ENCODE results near the gene TBX18.

The TBX18 gene

DNA sequence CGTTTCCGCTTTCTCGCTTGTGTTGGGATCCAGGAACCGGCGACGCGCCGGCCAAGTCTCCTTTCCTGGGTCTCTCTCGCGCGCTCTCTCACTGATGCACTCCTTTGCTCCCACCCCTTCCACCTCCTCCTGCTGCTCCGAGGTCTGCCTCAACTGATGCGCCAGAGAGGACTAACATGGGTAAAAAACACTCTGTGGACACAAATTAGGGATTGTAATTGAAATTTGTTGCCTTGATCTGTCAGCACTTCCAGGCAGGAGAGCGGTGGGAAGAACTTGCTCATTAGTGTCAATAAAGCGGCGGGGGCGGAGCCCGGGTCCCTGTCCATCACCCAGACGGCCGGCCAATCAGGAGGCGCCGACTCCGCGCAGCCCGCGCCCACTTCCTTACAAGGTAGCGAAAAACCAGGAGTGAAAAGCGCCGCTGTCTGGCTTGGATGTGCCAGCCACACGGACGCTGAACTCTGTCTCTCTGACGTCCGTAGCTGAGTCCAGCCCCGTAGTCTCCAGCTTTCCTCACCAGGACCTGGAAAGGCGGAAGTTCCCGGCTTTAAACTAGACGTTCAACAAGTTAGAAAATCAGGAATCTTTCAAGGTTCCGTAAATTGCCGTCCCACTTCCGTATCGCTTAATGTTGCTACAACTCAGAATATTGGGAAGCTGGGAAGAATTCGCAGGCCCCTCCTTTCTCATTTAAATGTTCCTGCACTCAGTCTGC, at the start of gene TBX18:
TSS of gene TBX18 (minus strand) at position 267 of the 718 bp plus-strand sequence. CDS start 417 bp downstream, outside the sequence.
- TF ChIP-seq, protein P1, sequence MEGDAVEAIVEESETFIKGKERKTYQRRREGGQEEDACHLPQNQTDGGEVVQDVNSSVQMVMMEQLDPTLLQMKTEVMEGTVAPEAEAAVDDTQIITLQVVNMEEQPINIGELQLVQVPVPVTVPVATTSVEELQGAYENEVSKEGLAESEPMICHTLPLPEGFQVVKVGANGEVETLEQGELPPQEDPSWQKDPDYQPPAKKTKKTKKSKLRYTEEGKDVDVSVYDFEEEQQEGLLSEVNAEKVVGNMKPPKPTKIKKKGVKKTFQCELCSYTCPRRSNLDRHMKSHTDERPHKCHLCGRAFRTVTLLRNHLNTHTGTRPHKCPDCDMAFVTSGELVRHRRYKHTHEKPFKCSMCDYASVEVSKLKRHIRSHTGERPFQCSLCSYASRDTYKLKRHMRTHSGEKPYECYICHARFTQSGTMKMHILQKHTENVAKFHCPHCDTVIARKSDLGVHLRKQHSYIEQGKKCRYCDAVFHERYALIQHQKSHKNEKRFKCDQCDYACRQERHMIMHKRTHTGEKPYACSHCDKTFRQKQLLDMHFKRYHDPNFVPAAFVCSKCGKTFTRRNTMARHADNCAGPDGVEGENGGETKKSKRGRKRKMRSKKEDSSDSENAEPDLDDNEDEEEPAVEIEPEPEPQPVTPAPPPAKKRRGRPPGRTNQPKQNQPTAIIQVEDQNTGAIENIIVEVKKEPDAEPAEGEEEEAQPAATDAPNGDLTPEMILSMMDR (conservative IDR thresholded peaks at IDR 0.05; ENCODE audit: control insufficient read depth, insufficient read depth, low read depth, low read length) = no peak
- H3K4me3 ChIP-seq (ENCODE audit: control insufficient read depth, low read depth, low read length) = peak within 1 kb of the TSS; percentile 90
- peak; percentile 99 for DNase-seq (ENCODE audit: low read depth)

DNA sequence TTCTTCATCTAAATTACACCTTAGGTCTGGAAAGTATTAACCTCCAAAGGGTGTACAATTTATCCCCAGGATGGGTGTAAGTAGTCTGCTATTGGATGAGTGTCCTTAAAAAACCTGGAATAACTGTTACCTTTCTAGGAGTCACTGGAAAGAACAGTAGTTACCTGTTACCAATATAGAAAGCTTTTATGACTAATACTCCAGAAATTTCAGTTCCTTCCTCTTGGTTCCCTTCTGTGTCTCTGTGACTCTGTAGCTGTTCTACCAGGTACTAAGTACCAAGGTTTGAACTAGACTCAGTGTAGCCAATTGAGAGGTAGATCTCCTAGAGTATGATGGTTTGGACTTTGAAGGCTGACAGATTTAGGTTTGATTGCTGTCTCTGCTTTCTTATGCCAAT, 47.0 kb upstream of the TBX18 start:
- TF ChIP-seq, protein P1 (conservative IDR thresholded peaks at IDR 0.05; ENCODE audit: control insufficient read depth, insufficient read depth, low read depth, low read length) = no peak
- DNase-seq (ENCODE audit: low read depth) = no peak
- H3K4me3 ChIP-seq (ENCODE audit: control insufficient read depth, low read depth, low read length) = no peak overlapping the region

DNA sequence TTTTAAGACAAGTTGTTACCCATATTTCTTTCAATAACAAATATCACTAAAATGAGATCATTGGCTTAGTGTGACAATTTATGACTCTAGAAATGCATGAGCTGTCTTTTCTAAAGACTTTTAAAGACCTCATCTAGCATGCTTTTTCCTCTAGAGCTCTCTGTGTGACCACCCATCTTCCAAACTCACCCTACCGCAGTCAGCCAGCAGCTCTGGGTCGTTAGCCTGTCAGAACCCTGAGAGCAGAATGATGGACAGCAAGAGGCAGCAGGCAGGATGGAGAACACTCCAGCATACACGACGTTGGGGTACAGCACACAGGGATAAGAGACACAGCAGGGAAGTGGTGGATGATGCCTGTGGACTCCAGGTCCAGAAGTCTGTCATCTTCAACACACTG, 45.1 kb upstream of the TBX18 start:
- H3K4me3 ChIP-seq (ENCODE audit: control insufficient read depth, low read depth, low read length) = no peak overlapping the region
- TF ChIP-seq, protein P1 (conservative IDR thresholded peaks at IDR 0.05; ENCODE audit: control insufficient read depth, insufficient read depth, low read depth, low read length) = no peak
- no peak for DNase-seq (ENCODE audit: low read depth)

DNA sequence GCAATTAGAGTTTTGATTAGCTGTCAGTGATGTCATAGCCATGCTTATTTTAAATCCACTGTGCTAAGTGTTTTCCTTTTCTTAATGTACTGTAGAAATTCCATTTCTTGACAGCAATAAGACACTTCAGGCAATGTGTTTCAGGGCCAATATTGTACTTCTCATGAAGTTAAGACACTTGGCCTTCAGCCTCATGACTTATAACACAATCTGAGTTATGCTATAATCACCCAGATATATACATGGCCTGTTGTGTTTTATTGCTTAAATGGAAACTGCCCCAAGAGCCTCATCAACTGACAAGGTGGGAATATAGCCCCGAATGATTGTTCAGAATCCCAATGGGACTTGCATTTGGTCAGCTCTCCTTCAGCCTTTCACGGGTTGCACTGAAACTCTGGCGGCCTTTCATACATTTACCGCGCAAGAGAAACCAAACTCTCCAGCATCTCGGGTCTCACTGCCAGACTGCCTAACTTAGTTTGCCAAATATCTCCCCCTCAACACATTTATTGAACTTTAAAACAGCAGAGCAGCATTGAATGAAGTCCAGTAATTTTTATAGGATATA, 44.2 kb upstream of the TBX18 start:
- TF ChIP-seq, protein P1 (conservative IDR thresholded peaks at IDR 0.05; ENCODE audit: control insufficient read depth, insufficient read depth, low read depth, low read length) = no peak
- peak; percentile 26 for DNase-seq (ENCODE audit: low read depth)
- H3K4me3 ChIP-seq (ENCODE audit: control insufficient read depth, low read depth, low read length) = no peak overlapping the region

DNA sequence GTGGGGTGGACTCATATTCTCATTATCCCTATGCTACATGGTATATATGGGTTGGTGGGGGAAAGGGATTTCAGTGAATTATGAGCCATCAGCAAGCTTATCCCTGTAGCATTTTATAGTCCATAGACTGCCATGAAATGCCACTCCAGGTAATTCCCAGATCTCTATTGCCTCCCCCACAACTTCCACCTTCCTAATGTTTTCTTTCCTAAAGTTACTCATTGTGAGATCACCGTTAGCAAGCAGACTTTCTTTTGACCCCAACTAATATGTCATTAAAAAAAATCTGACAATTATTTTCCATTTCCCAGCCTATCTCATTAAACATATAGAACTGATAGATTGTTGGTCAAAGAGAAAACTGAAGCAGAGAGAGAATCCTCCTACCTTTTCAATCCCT, 40.7 kb upstream of the TBX18 start:
- TF ChIP-seq, protein P1 (conservative IDR thresholded peaks at IDR 0.05; ENCODE audit: control insufficient read depth, insufficient read depth, low read depth, low read length) = no peak
- DNase-seq (ENCODE audit: low read depth) = peak; percentile 36
- H3K4me3 ChIP-seq (ENCODE audit: control insufficient read depth, low read depth, low read length) = no peak overlapping the region

DNA sequence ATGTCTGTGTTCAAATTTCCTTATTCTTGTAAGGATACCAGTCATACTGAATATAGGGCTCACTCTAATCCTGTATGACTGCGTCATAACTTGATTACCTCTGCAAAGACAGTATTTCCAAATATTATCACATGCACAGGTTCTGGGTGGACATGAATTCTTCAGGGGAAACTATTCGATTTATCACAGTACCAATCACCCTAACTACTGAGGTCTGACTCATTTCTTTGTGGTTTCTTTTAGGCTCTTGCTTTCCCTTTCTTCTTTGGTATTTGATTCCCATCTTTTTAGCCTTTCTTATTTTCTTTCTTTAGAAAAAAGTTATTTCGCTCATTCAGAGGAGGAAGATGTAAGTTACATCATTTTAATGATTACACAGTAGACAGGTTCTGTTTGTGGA, 40.3 kb upstream of the TBX18 start:
- no peak overlapping the region for H3K4me3 ChIP-seq (ENCODE audit: control insufficient read depth, low read depth, low read length)
- DNase-seq (ENCODE audit: low read depth) = peak; percentile 83
- TF ChIP-seq, protein P1 (conservative IDR thresholded peaks at IDR 0.05; ENCODE audit: control insufficient read depth, insufficient read depth, low read depth, low read length) = no peak
